ENCODE results near the gene CALML3.

DNA sequence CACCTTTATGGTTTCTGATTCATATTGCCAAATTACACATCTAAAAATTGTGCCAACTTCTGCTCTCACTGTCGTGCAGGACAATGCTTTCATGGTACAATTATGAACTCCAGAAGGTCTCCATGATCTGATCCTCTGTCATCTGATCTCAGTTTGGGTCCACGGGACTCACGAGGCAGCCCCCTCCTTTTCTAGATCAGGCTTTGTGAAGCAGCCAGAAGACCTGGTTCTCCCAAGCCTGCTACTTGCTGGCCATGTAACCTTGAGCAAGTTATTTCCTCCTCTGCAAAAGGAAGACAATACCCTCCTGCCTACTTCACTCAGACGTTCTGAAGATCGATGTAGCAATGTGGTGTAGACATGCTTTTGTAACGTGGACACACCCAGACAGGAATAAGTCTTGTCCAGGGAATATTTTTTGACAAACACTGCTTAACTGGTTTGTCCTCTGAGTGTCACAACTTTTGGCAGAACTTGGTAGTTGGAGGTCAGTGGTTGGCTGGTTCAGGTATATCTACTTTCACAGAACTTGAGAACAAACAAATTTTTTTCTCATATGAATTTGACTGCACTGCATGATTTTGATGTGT lies 19.6 kb downstream of the CALML3 start:
- TF ChIP-seq, protein P1, sequence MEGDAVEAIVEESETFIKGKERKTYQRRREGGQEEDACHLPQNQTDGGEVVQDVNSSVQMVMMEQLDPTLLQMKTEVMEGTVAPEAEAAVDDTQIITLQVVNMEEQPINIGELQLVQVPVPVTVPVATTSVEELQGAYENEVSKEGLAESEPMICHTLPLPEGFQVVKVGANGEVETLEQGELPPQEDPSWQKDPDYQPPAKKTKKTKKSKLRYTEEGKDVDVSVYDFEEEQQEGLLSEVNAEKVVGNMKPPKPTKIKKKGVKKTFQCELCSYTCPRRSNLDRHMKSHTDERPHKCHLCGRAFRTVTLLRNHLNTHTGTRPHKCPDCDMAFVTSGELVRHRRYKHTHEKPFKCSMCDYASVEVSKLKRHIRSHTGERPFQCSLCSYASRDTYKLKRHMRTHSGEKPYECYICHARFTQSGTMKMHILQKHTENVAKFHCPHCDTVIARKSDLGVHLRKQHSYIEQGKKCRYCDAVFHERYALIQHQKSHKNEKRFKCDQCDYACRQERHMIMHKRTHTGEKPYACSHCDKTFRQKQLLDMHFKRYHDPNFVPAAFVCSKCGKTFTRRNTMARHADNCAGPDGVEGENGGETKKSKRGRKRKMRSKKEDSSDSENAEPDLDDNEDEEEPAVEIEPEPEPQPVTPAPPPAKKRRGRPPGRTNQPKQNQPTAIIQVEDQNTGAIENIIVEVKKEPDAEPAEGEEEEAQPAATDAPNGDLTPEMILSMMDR (IDR thresholded peaks at IDR 0.05; ENCODE audit: low read length): no peak
- TF ChIP-seq EZH2 (IDR thresholded peaks at IDR 0.05; ENCODE audit: borderline replicate concordance, low read length): no peak

All from OCI-LY1 (cell line).